ENCODE measurements around the gene ADAM19.
A peak's percentile ranks its signal among the peaks of the same experiment; 100 is the strongest.

The ADAM19 gene

GRCh38 chr5:157558681-157559080 is 16.9 kb downstream of the ADAM19 start:
- ChIA-PET CTCF (interaction anchor here (1.2 kb wide), 1 partner anchor 160 kb away, joined by 3 read pairs; no protein-coding TSS in a partner anchor), POLR2A (ENCODE audit: low non-redundant PET) (no interaction called here)

GRCh38 chr5:157558041-157558595 is 17.5 kb downstream of the ADAM19 start:
- POLR2A ChIA-PET (ENCODE audit: low non-redundant PET) = no interaction called here

More at GRCh38 chr5:157558681-157559080, 16.9 kb downstream of the ADAM19 start:
- no peak for DNase-seq (ENCODE audit: low spot score)
- no peak for TF ChIP-seq CTCF (conservative IDR thresholded peaks at IDR 0.05; ENCODE audit: low read depth)
- no peak overlapping the region for H3K27ac ChIP-seq

GRCh38 chr5:157556615-157557418 is 18.8 kb downstream of the ADAM19 start:
- TF ChIP-seq CTCF (conservative IDR thresholded peaks at IDR 0.05; ENCODE audit: low read depth) = no peak
- no peak for DNase-seq (ENCODE audit: low spot score)
- no peak overlapping the region for H3K27ac ChIP-seq
- ChIA-PET CTCF (no interaction called here), POLR2A (ENCODE audit: low non-redundant PET) (no interaction called here)

More at GRCh38 chr5:157558041-157558595, 17.5 kb downstream of the ADAM19 start:
- DNase-seq (ENCODE audit: low spot score) = peak; percentile 74
- no peak overlapping the region for H3K27ac ChIP-seq
- no peak for TF ChIP-seq CTCF (conservative IDR thresholded peaks at IDR 0.05; ENCODE audit: low read depth)
- CTCF ChIA-PET = interaction anchor here (1.2 kb wide), 1 partner anchor 161 kb away, joined by 3 read pairs; no protein-coding TSS in a partner anchor

- TF ChIP-seq CTCF (conservative IDR thresholded peaks at IDR 0.05; ENCODE audit: low read depth) = no peak
- no peak for DNase-seq (ENCODE audit: low spot score)
- ChIA-PET POLR2A (ENCODE audit: low non-redundant PET) (no interaction called here), CTCF (interaction anchor here (0.6 kb wide), 1 partner anchor 41 kb away, joined by 6 read pairs; no protein-coding TSS in a partner anchor)
- H3K27ac ChIP-seq = no peak overlapping the region
These were observed 20.4 kb downstream of the ADAM19 start for GRCh38 chr5:157555037-157555640.

- no peak for TF ChIP-seq CTCF (conservative IDR thresholded peaks at IDR 0.05; ENCODE audit: low read depth)
- H3K27ac ChIP-seq = no peak overlapping the region
- ChIA-PET CTCF (interaction anchor here (0.6 to 0.7 kb wide), 2 partner anchors 41 to 142 kb away, joined by 3 to 6 read pairs; no protein-coding TSS in a partner anchor), POLR2A (ENCODE audit: low non-redundant PET) (no interaction called here)
- DNase-seq (ENCODE audit: low spot score) = no peak
These were observed 21.2 kb downstream of the ADAM19 start for GRCh38 chr5:157554179-157555036.

GRCh38 chr5:157552650-157553049 is 22.9 kb downstream of the ADAM19 start:
- ChIA-PET CTCF (interaction anchor here (0.7 kb wide), 1 partner anchor 155 kb away, joined by 3 read pairs; no protein-coding TSS in a partner anchor), POLR2A (ENCODE audit: low non-redundant PET) (no interaction called here)
- no peak overlapping the region for H3K27ac ChIP-seq
- TF ChIP-seq CTCF (conservative IDR thresholded peaks at IDR 0.05; ENCODE audit: low read depth) = no peak
- DNase-seq (ENCODE audit: low spot score) = no peak
